Thoracic aorta (tissue), 2 donors: ENCODE results near the gene OR2K2. TPM values are rescaled to one million over a fixed set of nuclear protein-coding genes. Genes with fewer than 3 reads are reported as not detected.
"Not testable (repeated sequence)": the region's sequence is repeated elsewhere in the genome, so short reads cannot be mapped to it uniquely, and the experiment has no call there.

Experiments used
- ATAC-seq: fragments of 150-250 bp; one replicate; pipeline ENCODE4 v1.8.0; 2017; ENCODE audit warnings: low read depth; ENCODE audit not compliant: insufficient number of reproducible peaks, low FRiP score
- DNase-seq: peaks from one replicate; pipeline ENCODE4 v3.0.0-alpha.2; 2020; ENCODE audit warnings: low spot score
- H3K27ac ChIP-seq, 2 donors: fragments of 200-600 bp; sonication (generic); 1 replicate in 1 of 2; 2 replicates in 1 of 2; pipeline ENCODE4 v1.5.1; 2016; ENCODE audit warnings: mild to moderate bottlenecking in 2 of 2, moderate library complexity in 2 of 2
- H3K27me3 ChIP-seq: fragments of 200-600 bp; sonication (generic); replicated peaks from 2 replicates; pipeline ENCODE4 v1.6.0; 2016; ENCODE audit warnings: mild to moderate bottlenecking; ENCODE audit not compliant: insufficient read depth
- H3K36me3 ChIP-seq: fragments of 200-600 bp; sonication (generic); one replicate; pipeline ENCODE4 v1.5.1; 2016
- H3K4me1 ChIP-seq, 2 donors: fragments of 200-600 bp; sonication (generic); 1 replicate in 1 of 2; 2 replicates in 1 of 2; pipeline versions ENCODE4 v1.5.1 to v1.6.0; 2016; ENCODE audit warnings: low read depth in 2 of 2, mild to moderate bottlenecking in 1 of 2; ENCODE audit not compliant: control insufficient read depth in 1 of 2
- H3K4me3 ChIP-seq: fragments of 200-600 bp; sonication (generic); 2 replicates; pipeline ENCODE4 v1.5.1; 2016; ENCODE audit warnings: mild to moderate bottlenecking
- H3K9me3 ChIP-seq: fragments of 200-600 bp; sonication (generic); 2 replicates; pipeline ENCODE4 v1.5.1; 2016
- total RNA-seq, 2 donors: library from RNA; depleted of rRNA; stranded (reverse); fragments of >200 nt; gene quantifications; one replicate each; pipeline versions ENCODE4 v1.1.0 to v1.2.3, GENCODE V29; 2016
- TF ChIP-seq, protein P1 (sequence below): fragments of 200-600 bp; sonication (generic); IDR thresholded peaks from one replicate; pipeline ENCODE4 v1.5.1; 2019; ENCODE audit warnings: antibody characterized with exemption

Gene OR2K2
- total RNA-seq, 2 donors from 2014 or later = not detected

DNA sequence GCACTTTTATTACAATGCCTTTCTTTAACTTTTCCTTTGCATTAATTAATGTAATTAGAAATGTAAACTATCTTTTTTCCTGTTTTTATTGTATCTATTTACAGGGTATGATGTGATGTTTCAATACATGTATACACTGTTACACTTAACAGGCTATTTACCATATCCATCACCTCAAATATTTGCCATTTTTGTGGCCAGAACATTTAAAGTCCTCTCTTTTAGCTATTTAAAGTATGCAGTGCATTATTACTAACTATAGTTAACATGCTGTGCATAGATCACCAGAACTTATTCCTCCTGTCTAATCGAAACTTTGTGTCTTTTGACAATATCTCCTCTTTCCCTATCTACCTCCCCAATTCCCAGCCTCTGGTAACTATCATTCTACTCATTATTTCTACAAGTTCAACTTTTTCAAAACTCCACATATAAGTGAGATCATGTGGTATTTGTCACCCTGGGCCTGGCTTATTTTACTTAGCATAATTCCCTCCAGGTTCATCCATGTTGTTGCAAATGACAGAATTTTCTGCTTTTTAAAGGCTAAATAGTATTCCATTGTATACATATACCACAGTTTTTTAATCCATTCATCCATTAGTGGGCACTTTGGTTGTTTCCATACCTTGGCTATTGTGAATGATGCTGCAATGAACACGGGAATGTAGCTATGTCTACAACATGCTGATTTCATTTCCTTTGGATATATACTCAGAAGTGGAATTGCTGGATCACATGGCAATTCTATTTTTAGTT lies 32.8 kb downstream of the OR2K2 start:
- Histone ChIP-seq H3K27me3 (no peaks in the 10 kb centered on the region), H3K36me3 (no peaks in the 10 kb centered on the region), H3K4me3 (no peak overlapping the region), H3K27ac (no peak overlapping the region), H3K9me3 (no peaks in the 10 kb centered on the region), H3K4me1 (peaks cover 0 to 6% of the 10 kb centered on the region in 2 donors)
- ATAC-seq (no peak), DNase-seq (no peak)
- TF ChIP-seq, protein P1, sequence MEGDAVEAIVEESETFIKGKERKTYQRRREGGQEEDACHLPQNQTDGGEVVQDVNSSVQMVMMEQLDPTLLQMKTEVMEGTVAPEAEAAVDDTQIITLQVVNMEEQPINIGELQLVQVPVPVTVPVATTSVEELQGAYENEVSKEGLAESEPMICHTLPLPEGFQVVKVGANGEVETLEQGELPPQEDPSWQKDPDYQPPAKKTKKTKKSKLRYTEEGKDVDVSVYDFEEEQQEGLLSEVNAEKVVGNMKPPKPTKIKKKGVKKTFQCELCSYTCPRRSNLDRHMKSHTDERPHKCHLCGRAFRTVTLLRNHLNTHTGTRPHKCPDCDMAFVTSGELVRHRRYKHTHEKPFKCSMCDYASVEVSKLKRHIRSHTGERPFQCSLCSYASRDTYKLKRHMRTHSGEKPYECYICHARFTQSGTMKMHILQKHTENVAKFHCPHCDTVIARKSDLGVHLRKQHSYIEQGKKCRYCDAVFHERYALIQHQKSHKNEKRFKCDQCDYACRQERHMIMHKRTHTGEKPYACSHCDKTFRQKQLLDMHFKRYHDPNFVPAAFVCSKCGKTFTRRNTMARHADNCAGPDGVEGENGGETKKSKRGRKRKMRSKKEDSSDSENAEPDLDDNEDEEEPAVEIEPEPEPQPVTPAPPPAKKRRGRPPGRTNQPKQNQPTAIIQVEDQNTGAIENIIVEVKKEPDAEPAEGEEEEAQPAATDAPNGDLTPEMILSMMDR = no peak

DNA sequence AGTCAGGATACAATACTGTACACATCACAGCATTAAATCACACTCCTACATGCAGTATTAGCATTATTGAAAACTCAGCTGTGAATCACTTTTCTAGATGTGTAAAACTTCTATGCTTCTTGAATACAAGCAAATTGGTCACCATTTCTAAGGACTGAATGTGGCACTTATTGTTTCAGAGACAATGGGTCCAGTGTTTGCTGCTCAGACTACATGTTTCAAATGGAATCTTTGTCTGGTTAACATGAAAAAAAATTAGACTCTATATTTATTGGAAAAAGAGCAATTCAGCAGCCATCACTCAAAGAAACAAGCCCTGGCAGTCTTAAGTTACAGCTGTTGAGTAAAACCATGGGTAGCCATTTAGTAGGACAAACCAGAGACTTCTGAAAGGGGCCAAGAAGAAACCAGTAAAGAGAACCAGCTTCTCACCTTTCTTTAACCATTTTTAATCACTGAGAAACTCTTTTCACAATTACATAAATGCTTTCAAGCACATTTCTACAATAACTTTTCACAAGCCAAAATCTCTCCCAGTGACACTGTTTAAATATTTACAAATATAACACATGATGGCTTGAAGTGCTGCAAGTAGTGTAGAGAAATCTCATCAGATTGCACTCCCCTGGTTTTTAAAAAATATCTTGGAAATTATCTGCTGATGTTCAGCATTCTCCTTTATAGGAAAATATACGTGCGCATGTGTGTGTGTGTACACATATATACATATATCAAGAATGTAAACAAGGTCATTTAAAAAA lies 35.2 kb downstream of the OR2K2 start:
- TF ChIP-seq, protein P1 = no peak
- Histone ChIP-seq H3K27me3 (no peaks in the 10 kb centered on the region), H3K36me3 (no peaks in the 10 kb centered on the region), H3K27ac (no peak overlapping the region), H3K4me1 (peaks cover 0 to 6% of the 10 kb centered on the region in 2 donors), H3K9me3 (no peaks in the 10 kb centered on the region), H3K4me3 (no peak overlapping the region)
- ATAC-seq (no peak), DNase-seq (no peak)

DNA sequence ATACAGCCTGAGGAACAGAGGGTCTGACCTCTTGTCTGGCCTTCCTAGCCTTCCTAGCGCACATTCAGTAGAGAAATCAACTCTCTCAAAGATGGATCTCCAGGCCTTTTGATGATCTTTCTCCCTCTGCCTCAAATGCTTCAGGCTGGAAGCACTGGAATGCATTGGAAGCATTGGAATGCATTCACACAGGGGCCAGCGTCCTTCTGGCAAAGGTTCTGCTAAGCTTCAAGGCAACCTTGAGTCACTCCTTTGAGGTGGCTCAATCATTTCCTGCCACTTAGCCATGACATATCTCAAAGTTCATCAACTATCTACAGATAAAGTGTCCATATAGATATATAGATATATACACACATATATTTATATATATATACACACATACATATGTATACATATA lies 42.9 kb downstream of the OR2K2 start:
- Histone ChIP-seq H3K4me3 (no peak overlapping the region), H3K9me3 (no peaks in the 10 kb centered on the region), H3K36me3 (no peaks in the 10 kb centered on the region), H3K27me3 (no peaks in the 10 kb centered on the region), H3K27ac (no peak overlapping the region), H3K4me1 (no peaks in the 10 kb centered on the region)
- ATAC-seq = no peak
- TF ChIP-seq, protein P1 = no peak
- no peak for DNase-seq

DNA sequence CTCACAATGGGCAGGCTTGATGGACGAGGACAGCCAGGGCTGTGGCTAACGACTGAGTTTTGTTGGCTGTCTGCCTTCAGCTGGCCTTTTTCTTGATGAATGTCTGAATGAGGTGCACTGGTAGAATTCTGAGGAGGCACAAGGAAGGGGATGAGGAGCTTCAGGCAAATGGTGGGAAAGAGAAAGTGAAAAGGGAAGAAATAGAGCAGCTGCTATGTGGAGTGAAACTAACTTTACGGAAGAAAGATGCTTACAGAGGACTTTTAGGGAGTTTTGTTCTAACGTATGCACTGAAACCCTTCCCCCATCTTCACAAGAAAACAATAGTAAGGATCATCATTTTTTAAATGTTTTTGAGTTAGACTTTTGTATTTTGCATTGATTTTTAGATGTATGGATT lies 45.3 kb downstream of the OR2K2 start:
- no peak for DNase-seq
- Histone ChIP-seq H3K4me3 (no peak overlapping the region), H3K27ac (no peak overlapping the region), H3K36me3 (no peaks in the 10 kb centered on the region), H3K9me3 (no peaks in the 10 kb centered on the region), H3K4me1 (no peaks in the 10 kb centered on the region), H3K27me3 (no peaks in the 10 kb centered on the region)
- ATAC-seq = no peak
- TF ChIP-seq, protein P1 = no peak

DNA sequence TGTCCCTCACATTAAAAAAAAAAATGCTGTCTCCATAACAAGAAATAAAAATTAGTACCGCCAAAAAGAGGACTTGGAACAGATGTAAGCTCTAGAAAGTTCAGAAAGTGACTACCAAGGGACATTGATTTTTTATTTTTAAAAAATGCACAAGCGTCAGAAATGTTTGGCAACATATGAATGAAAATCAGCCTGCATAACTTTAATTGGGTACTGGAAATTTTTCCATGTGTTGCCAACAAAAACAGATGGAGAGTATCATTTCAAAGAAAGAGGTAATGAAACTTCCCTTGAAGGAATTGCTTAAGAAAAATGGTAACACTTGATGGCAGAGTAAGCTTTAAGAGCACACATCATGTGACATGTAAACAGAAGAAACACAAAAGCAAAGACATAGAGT lies 47.2 kb downstream of the OR2K2 start:
- Histone ChIP-seq H3K9me3 (no peaks in the 10 kb centered on the region), H3K27me3 (no peaks in the 10 kb centered on the region), H3K36me3 (no peaks in the 10 kb centered on the region), H3K27ac (no peak overlapping the region), H3K4me3 (no peak overlapping the region), H3K4me1 (no peaks in the 10 kb centered on the region)
- TF ChIP-seq, protein P1 = no peak
- DNase-seq (no peak), ATAC-seq (no peak)

DNA sequence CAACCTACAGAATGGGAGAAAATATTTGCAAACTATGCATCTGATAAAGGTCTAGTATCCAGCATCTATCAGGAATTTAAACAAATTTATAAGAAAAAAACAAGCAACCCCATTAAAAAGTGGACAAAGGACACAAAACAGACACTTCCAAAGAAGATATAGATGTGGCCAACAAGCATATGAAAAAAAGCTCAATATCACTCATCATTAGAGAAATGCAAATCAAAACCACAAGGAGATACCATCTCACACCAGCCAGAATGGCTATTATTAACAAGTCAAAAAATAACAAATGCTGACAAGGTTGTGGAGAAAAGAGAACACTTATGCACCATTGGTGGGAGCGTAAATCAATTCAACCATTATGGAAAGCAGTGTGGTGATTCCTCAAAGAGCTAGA lies 49.2 kb downstream of the OR2K2 start:
- ATAC-seq, H3K27ac ChIP-seq: not testable (repeated sequence)

More for the DNA sequence above, 49.2 kb downstream of the OR2K2 start:
- H3K4me3 ChIP-seq, H3K9me3 ChIP-seq, H3K27me3 ChIP-seq, H3K4me1 ChIP-seq, H3K36me3 ChIP-seq, DNase-seq: not testable (repeated sequence)
